GM12872 (cell line): ENCODE results near the gene HDHD5.

Experiments used
- CTCF ChIP-seq: IDR thresholded peaks from 3 replicates; pipeline ENCODE4 v1.5.1; 2011; ENCODE audit warnings: low read depth, mild to moderate bottlenecking, low read length, moderate library complexity; ENCODE audit not compliant: insufficient read depth

HDHD5 gene

GRCh38 chr22:17093081-17093480 is 66.0 kb downstream of the HDHD5 start:
- TF ChIP-seq CTCF: no peak

DNA sequence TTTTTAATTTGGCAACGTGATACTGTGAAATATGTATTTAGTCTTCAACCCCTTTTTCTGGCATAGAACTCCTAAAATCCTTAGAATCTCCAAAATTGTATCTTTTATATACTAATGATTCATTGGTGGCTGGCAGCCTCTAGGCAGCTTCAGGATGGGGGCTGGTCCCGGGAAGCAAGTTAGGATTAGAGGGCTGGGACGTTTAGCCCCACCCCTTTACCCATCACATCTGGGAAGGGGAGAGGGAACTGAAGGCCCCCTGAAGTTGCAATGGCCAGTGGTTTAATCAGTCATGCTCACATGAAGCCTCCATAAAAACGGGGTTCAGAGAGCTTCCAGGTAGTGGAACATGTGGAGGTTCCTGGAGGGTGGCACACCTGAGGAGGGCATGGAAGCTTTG is 67.2 kb downstream of the HDHD5 start:
- TF ChIP-seq CTCF: no peak

GRCh38 chr22:17090550-17090949 is 68.5 kb downstream of the HDHD5 start:
- no peak for TF ChIP-seq CTCF
